ENCODE data around the gene HECA. TPM values are rescaled to one million over a fixed set of nuclear protein-coding genes. Genes with fewer than 3 reads are reported as not detected.
"Not testable (repeated sequence)": the region's sequence is repeated elsewhere in the genome, so short reads cannot be mapped to it uniquely, and the experiment has no call there.

The HECA gene
- total RNA-seq, 1 experiment from 2014 or later, result 14.9 TPM

DNA sequence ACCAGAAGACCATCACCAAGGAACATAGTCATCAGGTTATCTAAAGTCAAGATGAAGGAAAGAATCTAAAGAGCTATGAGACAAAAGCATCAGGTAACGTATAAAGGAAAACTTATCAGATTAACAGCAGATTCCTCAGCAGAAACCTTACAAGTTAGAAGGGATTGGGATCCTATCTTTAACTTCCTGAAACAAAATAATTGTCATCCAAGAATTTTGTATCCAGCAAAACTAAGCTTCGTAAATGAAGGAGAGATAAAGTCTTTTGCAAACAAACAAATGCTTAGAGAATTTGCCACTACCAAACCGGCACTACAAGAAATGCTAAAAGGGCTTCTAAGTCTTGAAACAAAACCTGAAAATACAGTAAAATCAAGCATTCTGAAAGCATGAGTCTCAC lies 71.0 kb downstream of the HECA start:
- DNase-seq (ENCODE audit: low read depth), result no peak

DNA sequence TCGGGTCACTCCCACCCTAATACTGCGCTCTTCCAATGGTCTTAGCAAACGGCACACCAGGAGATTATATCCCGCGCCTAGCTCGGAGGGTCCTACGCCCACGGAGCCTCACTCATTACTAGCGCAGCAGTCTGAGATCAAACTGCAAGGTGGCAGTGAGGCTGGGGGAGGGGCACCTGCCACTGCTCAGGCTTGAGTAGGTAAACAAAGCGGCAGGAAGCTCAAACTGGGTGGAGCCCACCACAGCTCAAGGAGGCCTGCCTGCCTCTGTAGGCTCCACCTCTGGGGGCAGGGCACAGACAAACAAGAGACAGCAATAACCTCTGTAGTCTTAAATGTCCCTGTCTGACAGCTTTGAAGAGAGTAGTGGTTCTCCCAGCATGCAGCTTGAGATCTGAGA lies 75.9 kb downstream of the HECA start:
- not testable (repeated sequence) for DNase-seq (ENCODE audit: low read depth)

DNA sequence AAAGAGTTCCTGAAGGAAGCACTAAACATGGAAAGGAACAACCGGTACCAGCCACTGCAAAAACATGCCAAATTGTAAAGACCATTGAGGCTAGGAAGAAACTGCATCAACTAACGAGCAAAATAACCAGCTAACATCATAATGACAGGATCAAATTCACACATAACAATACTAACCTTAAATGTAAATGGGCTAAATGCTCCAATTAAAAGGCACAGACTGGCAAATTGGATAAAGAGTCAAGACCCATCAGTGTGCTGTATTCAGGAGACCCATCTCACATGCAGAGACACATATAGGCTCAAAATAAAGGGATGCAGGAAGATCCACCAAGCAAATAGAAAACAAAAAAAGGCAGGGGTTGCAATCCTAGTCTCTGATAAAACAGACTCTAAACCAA lies 77.6 kb downstream of the HECA start:
- not testable (repeated sequence) for DNase-seq (ENCODE audit: low read depth)

DNA sequence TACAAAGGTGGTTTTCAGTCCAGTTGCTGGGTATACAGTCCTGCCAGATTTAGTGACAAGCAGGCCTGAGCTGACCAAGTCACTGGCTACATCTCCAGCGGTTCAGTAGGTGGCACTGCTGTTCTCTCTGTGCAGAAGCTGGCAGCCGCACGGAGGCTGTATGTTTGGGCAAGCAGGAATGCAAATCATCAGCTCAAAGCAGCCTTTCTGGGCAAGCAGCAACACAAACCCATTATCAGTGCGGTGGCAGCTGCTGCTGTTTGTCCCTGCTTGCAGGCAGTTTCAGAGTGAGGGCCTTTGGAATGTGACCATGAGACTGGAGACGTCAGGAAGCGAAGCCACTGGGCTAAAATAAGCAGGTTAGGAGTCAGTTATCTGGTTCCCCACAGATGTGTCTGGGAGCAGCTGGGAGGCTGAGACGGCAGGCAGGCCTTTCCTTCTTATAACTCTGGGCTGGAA lies 84.4 kb downstream of the HECA start:
- DNase-seq (ENCODE audit: low read depth), result peak; percentile 89

DNA sequence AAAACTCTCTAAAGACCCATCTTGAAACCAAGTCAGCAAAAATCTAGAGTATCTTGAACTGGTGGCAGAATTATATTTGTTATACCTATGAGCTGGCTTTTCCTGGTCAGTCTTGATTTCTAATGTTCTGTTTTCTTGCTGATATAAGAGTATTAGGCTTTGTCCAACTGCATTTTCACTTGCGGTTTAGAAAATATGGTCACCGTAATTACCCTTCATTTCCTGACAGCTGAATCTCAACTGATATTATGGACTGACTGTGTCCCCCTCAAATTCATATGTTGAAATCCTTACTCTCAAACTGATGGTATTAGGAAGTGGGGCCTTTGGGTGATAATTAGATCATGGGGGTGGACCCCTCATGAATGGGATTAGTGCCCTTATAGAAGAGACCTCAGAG lies 84.9 kb downstream of the HECA start:
- DNase-seq (ENCODE audit: low read depth), result no peak

DNA sequence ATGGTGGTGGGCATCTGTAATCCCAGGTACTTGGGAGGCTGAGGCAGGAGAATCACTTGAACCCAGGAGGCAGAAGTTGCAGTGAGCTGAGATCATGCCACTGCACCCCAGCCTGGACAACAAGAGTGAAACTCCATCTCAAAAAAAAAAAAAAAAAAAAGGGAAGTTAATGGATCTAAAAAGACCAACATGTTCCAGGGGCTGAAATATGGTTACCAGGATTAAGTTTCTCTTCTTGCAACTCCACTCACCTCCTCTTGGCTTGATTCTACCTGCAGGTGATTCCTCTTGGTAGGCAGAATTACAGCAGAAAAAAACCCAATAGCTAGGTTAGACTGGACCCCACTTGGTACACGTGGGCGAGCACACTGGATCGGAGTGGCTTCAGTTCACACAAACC lies 93.5 kb downstream of the HECA start:
- not testable (repeated sequence) for DNase-seq (ENCODE audit: low read depth)

Other genes with a start within 250 kb of the HECA start
- 18.1 and 27.0 TPM in 2 replicates for gene REPS1, start 146.8 kb upstream of the HECA start, total RNA-seq (2014; rRNA removed; shearing (Covaris generic))
- gene ABRACL, start 106.3 kb upstream of the HECA start, total RNA-seq (2014; rRNA removed; shearing (Covaris generic)), result 60.0 and 63.2 TPM in 2 replicates
- gene TXLNB, start 156.9 kb downstream of the HECA start, total RNA-seq (2014; rRNA removed; shearing (Covaris generic)), result 0.98 and 1.1 TPM in 2 replicates
- 40.0 and 47.6 TPM in 2 replicates for gene CITED2, start 239.6 kb downstream of the HECA start, total RNA-seq (2014; rRNA removed; shearing (Covaris generic))

Data from RPMI7951 (cell line).